Astrocyte (in vitro differentiated cells and primary cell): ENCODE data around the gene TRAK1. TPM values are rescaled to one million over a fixed set of nuclear protein-coding genes. Genes with fewer than 3 reads are reported as not detected.

Experiments used
- DNase-seq: peaks from one replicate; pipeline ENCODE4 v3.0.0-alpha.2; 2010; ENCODE audit warnings: low read depth
- FAIRE-seq: peaks from 2 replicates; lab custom pipeline; 2011; peaks lifted over from hg19 to GRCh38; lab: Jason Lieb, UNC
- H2AFZ ChIP-seq: 2 replicates; pipeline ENCODE4 v1.6.0; 2012; ENCODE audit warnings: low read depth, low read length, inconsistent platforms
- H3K27ac ChIP-seq: 2 replicates; pipeline ENCODE4 v1.5.1; 2011; ENCODE audit warnings: low read depth, low read length, inconsistent platforms
- H3K27me3 ChIP-seq: 2 replicates; pipeline ENCODE4 v1.6.0; 2011; ENCODE audit warnings: low read length, inconsistent platforms; ENCODE audit not compliant: insufficient read depth
- H3K36me3 ChIP-seq: 2 replicates; pipeline ENCODE4 v1.5.1; 2011; ENCODE audit warnings: low read length, inconsistent platforms; ENCODE audit not compliant: insufficient read depth
- H3K4me1 ChIP-seq: 2 replicates; pipeline ENCODE4 v1.5.1; 2011; ENCODE audit warnings: low read length, inconsistent platforms; ENCODE audit not compliant: insufficient read depth
- H3K4me2 ChIP-seq: 2 replicates; pipeline ENCODE4 v1.6.0; 2012; ENCODE audit warnings: low read length, inconsistent platforms
- H3K4me3 ChIP-seq: 2 replicates; pipeline ENCODE4 v1.5.1; 2011; ENCODE audit warnings: low read depth, mild to moderate bottlenecking, low read length, inconsistent platforms; ENCODE audit not compliant: insufficient read depth
- H3K79me2 ChIP-seq: 2 replicates; pipeline ENCODE4 v1.6.0; 2012; ENCODE audit warnings: mild to moderate bottlenecking, low read length, inconsistent platforms; ENCODE audit not compliant: insufficient read depth
- H3K9ac ChIP-seq: 2 replicates; pipeline ENCODE4 v1.6.0; 2012; ENCODE audit warnings: mild to moderate bottlenecking, low read length, inconsistent platforms
- H3K9me3 ChIP-seq: 2 replicates; pipeline ENCODE4 v1.5.1; 2012; ENCODE audit warnings: low read depth, mild to moderate bottlenecking, low read length, inconsistent platforms; ENCODE audit not compliant: insufficient read depth
- H4K20me1 ChIP-seq: 2 replicates; pipeline ENCODE4 v1.6.0; 2012; ENCODE audit warnings: low read length, inconsistent platforms; ENCODE audit not compliant: insufficient read depth
- H3K27ac Mint-ChIP-seq: one replicate; pipeline ENCODE4 v1.8.0; 2021; ENCODE audit warnings: mild to moderate bottlenecking, mixed read lengths; ENCODE audit not compliant: unreplicated experiment
- H3K27me3 Mint-ChIP-seq: one replicate; pipeline ENCODE4 v1.8.0; 2021; ENCODE audit warnings: low read depth, mixed read lengths; ENCODE audit not compliant: unreplicated experiment
- H3K36me3 Mint-ChIP-seq: one replicate; pipeline ENCODE4 v1.8.0; 2021; ENCODE audit warnings: low read depth, mixed read lengths; ENCODE audit not compliant: unreplicated experiment
- H3K4me1 Mint-ChIP-seq: one replicate; pipeline ENCODE4 v1.8.0; 2021; ENCODE audit warnings: low read depth, mixed read lengths; ENCODE audit not compliant: unreplicated experiment
- H3K4me3 Mint-ChIP-seq: one replicate; pipeline ENCODE4 v1.8.0; 2021; ENCODE audit warnings: mild to moderate bottlenecking, moderate library complexity, mixed read lengths; ENCODE audit not compliant: unreplicated experiment
- H3K9me3 Mint-ChIP-seq: one replicate; pipeline ENCODE4 v1.8.0; 2021; ENCODE audit warnings: mild to moderate bottlenecking, mixed read lengths; ENCODE audit not compliant: unreplicated experiment
- EZH2 ChIP-seq: IDR thresholded peaks from 2 replicates; pipeline ENCODE4 v1.6.1; 2012; ENCODE audit warnings: mild to moderate bottlenecking, low read length, inconsistent platforms; ENCODE audit not compliant: insufficient read depth
- total RNA-seq: library from RNA; stranded (reverse); gene quantifications from 2 replicates; pipeline ENCODE4 v1.2.1, GENCODE V29; 2021
- TF ChIP-seq, protein P1 (sequence below): IDR thresholded peaks from 2 replicates; pipeline ENCODE4 v1.5.1; 2011; ENCODE audit warnings: low read depth, mild to moderate bottlenecking, inconsistent platforms, low read length, moderate library complexity; ENCODE audit not compliant: insufficient read depth

Gene TRAK1
- total RNA-seq, 1 donor from 2014 or later: 56.2 TPM

DNA sequence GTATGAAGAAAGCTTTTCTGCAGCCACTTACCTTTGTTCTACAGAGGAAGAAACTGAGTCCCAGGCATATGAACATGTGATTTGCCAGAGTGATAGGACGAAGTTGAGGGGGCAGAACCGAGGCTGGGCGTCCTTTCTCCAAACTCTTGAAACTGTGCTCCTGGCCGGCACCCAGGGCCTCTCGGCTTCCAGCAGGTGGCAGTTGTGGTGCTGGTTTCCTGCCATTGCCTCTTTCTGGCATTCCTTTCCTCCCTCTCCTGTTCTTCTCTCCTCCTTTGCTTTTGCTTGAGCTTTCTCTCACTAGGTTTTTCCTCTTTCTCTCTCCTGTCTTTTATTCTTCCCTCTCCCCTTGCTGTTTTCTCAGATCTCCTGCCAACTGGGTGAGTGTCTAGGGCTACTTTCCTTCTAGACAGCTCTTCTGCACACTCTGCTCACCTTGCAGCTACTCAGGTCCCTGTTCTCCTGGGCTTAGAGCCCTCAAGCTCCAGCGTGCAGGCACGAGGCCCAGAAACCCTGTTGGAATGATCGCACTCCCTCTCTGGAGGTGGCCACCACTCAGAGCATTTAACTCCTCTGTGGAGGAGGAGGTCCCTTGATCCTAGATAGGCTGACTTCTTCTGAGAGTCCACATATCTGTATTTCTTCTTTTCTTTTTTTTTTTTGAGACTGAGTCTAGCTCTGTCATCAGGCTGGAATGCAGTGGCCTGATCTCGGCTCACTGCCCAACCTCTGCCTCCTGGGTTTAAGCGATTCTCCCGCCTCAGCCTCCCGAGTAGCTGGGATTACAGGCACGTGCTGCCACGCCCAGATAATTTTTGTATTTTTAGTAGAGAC, 26.2 kb downstream of the TRAK1 start:
- Histone ChIP-seq H3K4me2 (peak overlapping the region; percentile 65), H3K79me2 (peaks cover 9% of the 10 kb centered on the region), H2AFZ (no peak overlapping the region), H3K4me1 (peaks cover 24% of the 10 kb centered on the region), H3K4me3 (no peak overlapping the region), H3K9me3 (no peaks in the 10 kb centered on the region), H3K36me3 (no peaks in the 10 kb centered on the region), H4K20me1 (peaks cover 44% of the 10 kb centered on the region), H3K27me3 (no peaks in the 10 kb centered on the region), H3K9ac (peak overlapping the region; percentile 5), H3K27ac (no peak overlapping the region)
- Mint-ChIP-seq H3K4me3 (peak overlapping the region; percentile 15), H3K27me3 (no peaks in the 10 kb centered on the region), H3K27ac (peak overlapping the region; percentile 97), H3K9me3 (no peaks in the 10 kb centered on the region), H3K4me1 (peaks cover 48% of the 10 kb centered on the region), H3K36me3 (peaks cover 7% of the 10 kb centered on the region)
- peak; percentile 76 for DNase-seq
- FAIRE-seq: no peak
- TF ChIP-seq EZH2: no peak
- TF ChIP-seq, protein P1, sequence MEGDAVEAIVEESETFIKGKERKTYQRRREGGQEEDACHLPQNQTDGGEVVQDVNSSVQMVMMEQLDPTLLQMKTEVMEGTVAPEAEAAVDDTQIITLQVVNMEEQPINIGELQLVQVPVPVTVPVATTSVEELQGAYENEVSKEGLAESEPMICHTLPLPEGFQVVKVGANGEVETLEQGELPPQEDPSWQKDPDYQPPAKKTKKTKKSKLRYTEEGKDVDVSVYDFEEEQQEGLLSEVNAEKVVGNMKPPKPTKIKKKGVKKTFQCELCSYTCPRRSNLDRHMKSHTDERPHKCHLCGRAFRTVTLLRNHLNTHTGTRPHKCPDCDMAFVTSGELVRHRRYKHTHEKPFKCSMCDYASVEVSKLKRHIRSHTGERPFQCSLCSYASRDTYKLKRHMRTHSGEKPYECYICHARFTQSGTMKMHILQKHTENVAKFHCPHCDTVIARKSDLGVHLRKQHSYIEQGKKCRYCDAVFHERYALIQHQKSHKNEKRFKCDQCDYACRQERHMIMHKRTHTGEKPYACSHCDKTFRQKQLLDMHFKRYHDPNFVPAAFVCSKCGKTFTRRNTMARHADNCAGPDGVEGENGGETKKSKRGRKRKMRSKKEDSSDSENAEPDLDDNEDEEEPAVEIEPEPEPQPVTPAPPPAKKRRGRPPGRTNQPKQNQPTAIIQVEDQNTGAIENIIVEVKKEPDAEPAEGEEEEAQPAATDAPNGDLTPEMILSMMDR: peak; percentile 45

DNA sequence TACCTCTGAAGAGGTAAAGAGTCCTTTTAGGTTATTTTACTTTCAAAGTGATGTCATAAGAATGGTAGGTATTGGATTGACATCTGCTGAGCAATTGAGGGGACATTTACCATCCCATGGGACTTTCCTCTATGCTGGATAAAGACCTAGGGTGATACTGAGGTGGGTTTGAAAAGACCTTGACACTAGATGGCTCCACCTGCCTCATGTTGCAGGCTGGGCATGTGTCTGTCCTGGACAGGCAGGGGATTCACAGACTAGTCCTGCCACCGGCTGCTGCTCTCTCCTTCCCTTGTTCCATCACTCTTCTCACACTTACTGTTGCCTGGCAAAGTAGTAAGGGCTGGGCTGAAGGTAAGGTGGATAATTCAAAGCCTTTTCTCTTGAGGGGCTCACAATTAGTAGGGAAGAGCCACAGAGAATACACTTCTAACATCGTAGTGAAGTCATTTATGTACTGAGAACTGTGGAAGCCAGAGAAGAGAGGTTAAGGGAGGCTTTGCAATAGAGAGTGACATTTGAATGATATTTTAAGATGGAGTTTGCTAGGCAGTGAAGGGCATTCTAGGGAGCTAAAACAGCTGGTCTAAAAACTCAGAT, 27.7 kb downstream of the TRAK1 start:
- Mint-ChIP-seq H3K9me3 (no peaks in the 10 kb centered on the region), H3K4me1 (peaks cover 61% of the 10 kb centered on the region), H3K27ac (no peak overlapping the region), H3K27me3 (no peaks in the 10 kb centered on the region), H3K4me3 (no peak overlapping the region), H3K36me3 (peaks cover 7% of the 10 kb centered on the region)
- Histone ChIP-seq H3K79me2 (peaks cover 20% of the 10 kb centered on the region), H3K9ac (no peak overlapping the region), H2AFZ (no peak overlapping the region), H3K4me3 (no peak overlapping the region), H3K9me3 (no peaks in the 10 kb centered on the region), H3K27me3 (no peaks in the 10 kb centered on the region), H3K36me3 (no peaks in the 10 kb centered on the region), H3K4me1 (peaks cover 32% of the 10 kb centered on the region), H4K20me1 (peaks cover 50% of the 10 kb centered on the region), H3K4me2 (no peak overlapping the region), H3K27ac (no peak overlapping the region)
- DNase-seq: no peak
- no peak for FAIRE-seq
- TF ChIP-seq EZH2: no peak
- TF ChIP-seq, protein P1: peak; percentile 17
